ENCODE measurements around the gene PBX3. TPM values are rescaled to one million over a fixed set of nuclear protein-coding genes. Genes with fewer than 3 reads are reported as not detected.

PBX3 gene
- total and polyA plus RNA-seq, 8 donors, result 8.9 to 36.8 (median 21.5) TPM

DNA sequence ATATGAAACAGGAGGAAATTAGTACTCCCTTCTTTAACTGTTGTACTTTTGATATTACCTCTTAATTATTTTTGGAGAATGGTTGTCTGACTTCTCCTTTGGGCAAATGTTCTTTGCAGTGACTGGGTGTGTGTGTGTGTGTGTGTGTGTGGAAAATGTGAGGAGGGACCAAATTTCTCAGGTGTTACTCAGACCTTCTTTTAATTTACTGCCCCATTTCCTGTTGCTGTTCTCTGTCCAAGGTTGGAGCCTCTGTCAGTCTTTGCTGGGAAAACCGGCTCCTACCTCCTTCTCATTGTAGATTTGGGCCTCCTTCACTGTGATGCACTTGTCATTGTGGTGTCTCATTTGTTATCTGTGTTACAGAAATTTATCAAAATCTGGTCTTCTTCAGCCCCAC lies 68.4 kb downstream of the PBX3 start:
- ATAC-seq, result peak in 3 of 4 donors; percentile 21 to 59 (median 59)

DNA sequence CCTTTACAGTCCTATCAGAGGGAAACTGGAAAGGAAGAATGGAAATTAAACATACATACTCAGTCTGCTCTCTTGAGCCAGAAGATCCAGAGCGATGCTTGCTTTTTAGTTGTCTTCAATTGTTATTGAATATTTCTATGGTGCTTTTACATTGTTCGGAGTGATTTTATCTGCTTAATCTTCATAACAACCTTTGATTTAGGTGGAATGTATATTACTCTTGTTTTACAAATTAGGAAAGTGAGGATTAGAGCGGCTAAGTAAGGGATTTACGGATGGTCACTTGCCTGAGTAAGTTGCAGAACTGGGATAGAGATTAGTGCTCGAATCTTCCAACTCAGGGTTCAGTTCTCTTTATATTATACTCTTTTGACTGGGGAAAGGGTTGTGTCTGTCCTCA lies 69.1 kb downstream of the PBX3 start:
- Histone ChIP-seq H3K36me3 (no peaks in the 10 kb centered on the region), H3K27ac (no peak overlapping the region), H3K4me1 (peaks cover 0 to 13% (median 0%) of the 10 kb centered on the region in 3 donors), H3K9me3 (no peaks in the 10 kb centered on the region), H3K27me3 (no peaks in the 10 kb centered on the region), H3K4me3 (no peak overlapping the region)
- WGBS, 2 donors, result 94 to 97% methylated on average over 5 of the region's 5 CpGs
- FAIRE-seq (no peak), ATAC-seq (no peak), DNase-seq (no peak)
- TF ChIP-seq, protein P1, sequence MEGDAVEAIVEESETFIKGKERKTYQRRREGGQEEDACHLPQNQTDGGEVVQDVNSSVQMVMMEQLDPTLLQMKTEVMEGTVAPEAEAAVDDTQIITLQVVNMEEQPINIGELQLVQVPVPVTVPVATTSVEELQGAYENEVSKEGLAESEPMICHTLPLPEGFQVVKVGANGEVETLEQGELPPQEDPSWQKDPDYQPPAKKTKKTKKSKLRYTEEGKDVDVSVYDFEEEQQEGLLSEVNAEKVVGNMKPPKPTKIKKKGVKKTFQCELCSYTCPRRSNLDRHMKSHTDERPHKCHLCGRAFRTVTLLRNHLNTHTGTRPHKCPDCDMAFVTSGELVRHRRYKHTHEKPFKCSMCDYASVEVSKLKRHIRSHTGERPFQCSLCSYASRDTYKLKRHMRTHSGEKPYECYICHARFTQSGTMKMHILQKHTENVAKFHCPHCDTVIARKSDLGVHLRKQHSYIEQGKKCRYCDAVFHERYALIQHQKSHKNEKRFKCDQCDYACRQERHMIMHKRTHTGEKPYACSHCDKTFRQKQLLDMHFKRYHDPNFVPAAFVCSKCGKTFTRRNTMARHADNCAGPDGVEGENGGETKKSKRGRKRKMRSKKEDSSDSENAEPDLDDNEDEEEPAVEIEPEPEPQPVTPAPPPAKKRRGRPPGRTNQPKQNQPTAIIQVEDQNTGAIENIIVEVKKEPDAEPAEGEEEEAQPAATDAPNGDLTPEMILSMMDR (IDR thresholded peaks at IDR 0.05), result no peak
- intact Hi-C loops (cut with DNase I), result no loop called here

More for the DNA sequence above, 68.4 kb downstream of the PBX3 start:
- intact Hi-C loops (cut with DNase I), result no loop called here
- H3K9me3 ChIP-seq, result no peaks in the 10 kb centered on the region
- no peak for DNase-seq
- no peaks in the 10 kb centered on the region for H3K27me3 ChIP-seq
- no peak overlapping the region for H3K4me3 ChIP-seq
- 73 to 81% methylated on average over 1 of the region's 1 CpG for WGBS, 2 donors
- peaks cover 0 to 13% (median 0%) of the 10 kb centered on the region in 3 donors for H3K4me1 ChIP-seq
- TF ChIP-seq, protein P1 (IDR thresholded peaks at IDR 0.05), result no peak
- no peaks in the 10 kb centered on the region for H3K36me3 ChIP-seq
- H3K27ac ChIP-seq, result peak overlapping the region in 1 of 4 donors; percentile 42
- no peak for FAIRE-seq

DNA sequence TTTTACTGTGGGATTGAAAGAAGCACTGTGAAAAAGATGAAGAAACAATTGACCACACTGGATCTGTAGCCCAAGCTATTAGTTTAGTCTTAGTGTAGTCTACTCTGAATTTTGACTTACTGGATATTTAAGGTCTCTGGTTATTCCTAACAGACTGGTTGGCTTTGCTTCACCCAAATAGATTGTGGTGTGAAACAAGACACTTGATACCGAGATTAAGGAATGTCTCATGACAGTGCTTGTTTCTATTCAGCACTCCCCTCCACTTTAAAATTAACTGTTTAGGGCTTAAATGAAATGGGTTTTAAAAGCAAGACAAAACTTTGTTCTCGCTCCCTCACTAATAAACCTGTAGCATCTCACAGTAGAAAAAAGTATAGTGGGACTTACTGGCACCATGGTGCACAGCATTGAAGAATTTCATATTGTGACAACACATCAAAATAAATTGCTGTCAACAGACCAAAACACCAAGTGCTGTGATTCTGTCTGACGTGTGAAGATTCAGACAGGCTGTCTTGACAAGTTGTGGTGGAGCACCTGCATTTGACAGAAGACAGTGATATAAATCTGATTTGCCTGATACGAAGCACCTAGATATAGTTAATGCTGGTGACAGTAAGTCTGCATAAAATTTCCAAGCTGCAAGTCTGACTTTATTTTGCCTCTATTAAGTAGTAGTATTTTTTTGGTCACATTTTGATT lies 73.1 kb downstream of the PBX3 start:
- DNase-seq, result no peak
- H3K9me3 ChIP-seq, result no peaks in the 10 kb centered on the region
- peak in 1 of 4 donors; percentile 21 for ATAC-seq
- H3K4me3 ChIP-seq, result no peak overlapping the region
- 54 to 62% methylated on average over 4 of the region's 4 CpGs for WGBS, 2 donors
- no peaks in the 10 kb centered on the region for H3K36me3 ChIP-seq
- FAIRE-seq, result no peak
- H3K27me3 ChIP-seq, result no peaks in the 10 kb centered on the region
- H3K27ac ChIP-seq, result no peak overlapping the region
- intact Hi-C loops (cut with DNase I), result no loop called here
- TF ChIP-seq, protein P1 (IDR thresholded peaks at IDR 0.05), result no peak
- H3K4me1 ChIP-seq, result peaks cover 0 to 13% (median 0%) of the 10 kb centered on the region in 3 donors

DNA sequence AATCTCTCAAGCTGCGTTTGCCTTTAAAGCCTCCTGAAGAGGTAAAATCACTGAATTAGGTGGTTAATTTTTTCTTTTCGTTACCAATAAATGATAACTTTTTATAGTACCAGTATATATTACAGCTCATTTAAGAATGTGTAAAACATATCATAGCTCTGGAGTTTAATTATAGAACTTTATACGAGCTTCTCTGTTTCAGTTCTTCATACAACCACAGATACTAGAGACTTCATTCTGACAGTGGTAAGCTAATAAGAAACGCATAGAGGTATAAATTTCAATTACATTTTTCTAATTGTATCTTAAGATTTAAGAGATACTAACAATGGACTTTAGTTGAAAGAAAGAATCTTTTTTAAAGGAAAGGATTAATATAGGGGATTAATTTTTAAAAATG lies 73.9 kb downstream of the PBX3 start:
- FAIRE-seq (peak; percentile 72), ATAC-seq (no peak), DNase-seq (no peak)
- Histone ChIP-seq H3K27ac (no peak overlapping the region), H3K9me3 (no peaks in the 10 kb centered on the region), H3K27me3 (no peaks in the 10 kb centered on the region), H3K4me3 (no peak overlapping the region), H3K4me1 (peaks cover 0 to 13% (median 7%) of the 10 kb centered on the region in 3 donors), H3K36me3 (no peaks in the 10 kb centered on the region)
- intact Hi-C loops (cut with DNase I), result no loop called here
- TF ChIP-seq, protein P1 (IDR thresholded peaks at IDR 0.05), result no peak
- 68 to 76% methylated on average over 4 of the region's 4 CpGs for WGBS, 2 donors

DNA sequence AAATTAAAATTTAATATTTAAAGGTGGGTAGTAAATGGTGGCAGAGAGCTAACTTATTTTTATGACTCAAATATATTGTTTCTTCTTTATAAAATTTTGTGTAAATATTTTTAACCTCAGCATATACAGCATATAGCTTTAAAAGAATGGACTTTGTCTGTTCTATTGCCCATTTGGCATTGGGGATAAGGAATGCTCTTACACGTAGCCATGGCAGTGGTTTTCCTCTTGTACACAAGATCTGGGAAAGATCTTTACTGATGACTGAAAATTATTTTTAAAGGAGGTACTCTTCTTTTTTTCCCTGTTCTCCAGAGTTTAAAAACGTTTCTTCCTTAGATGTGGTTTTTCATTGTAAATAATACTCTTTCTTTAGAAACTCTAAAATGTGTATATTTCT lies 75.0 kb downstream of the PBX3 start:
- WGBS, 2 donors, result 52 to 64% methylated on average over 2 of the region's 2 CpGs
- Histone ChIP-seq H3K36me3 (no peaks in the 10 kb centered on the region), H3K4me1 (peaks cover 0 to 9% (median 6%) of the 10 kb centered on the region in 3 donors), H3K27me3 (no peaks in the 10 kb centered on the region), H3K4me3 (no peak overlapping the region), H3K27ac (no peak overlapping the region), H3K9me3 (no peaks in the 10 kb centered on the region)
- no peak for DNase-seq
- TF ChIP-seq, protein P1 (IDR thresholded peaks at IDR 0.05), result no peak
- no peak for ATAC-seq
- intact Hi-C loops (cut with DNase I), result no loop called here
- no peak for FAIRE-seq

Measured in pancreas (tissue), 10 donors.